ENCODE measurements around the gene IQCF5.
"Not testable (repeated sequence)": the region's sequence is repeated elsewhere in the genome, so short reads cannot be mapped to it uniquely, and the experiment has no call there.

IQCF5 gene

DNA sequence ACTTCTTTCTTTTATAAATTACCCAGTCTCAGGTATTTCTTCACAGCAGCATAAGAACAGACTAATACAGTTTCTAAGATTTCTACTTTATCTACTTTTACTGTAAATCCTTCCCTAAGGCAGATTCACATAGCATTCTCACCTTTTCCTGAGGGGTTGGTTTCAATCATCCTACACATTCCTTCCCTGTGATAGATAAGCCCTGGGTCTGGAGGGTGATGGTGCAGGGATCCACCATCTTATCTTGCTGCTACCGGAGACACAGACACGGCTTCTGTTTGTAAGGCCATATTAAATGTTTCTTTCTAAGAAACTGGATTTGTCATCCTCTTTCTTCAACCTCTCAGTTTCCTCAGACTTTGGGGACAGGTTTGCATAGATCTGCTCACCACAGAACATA lies 6.1 kb downstream of the IQCF5 start:
- no peak for DNase-seq (ENCODE audit: low read depth in 2 of 3, low spot score in 2 of 3)

DNA sequence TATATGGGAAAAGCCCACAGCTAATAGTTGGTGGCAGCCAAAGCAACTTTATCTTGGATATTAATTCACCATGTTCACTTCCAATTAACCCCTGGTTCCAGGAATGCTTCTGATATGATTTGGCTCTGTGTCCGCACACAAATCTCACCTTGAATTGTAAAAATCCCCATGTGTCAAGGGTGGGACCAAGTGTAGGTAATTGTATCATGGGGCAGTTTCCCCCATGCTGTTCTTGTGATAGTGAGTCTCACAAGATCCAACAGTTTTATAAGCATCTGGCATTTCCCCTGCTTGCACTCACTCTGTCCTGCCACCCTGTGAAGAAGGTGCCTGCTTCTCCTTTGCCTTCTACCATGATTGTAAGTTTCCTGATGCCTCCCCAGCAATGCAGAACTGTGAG lies 6.5 kb downstream of the IQCF5 start:
- not testable (repeated sequence) for DNase-seq (ENCODE audit: low read depth in 2 of 3, low spot score in 2 of 3)

DNA sequence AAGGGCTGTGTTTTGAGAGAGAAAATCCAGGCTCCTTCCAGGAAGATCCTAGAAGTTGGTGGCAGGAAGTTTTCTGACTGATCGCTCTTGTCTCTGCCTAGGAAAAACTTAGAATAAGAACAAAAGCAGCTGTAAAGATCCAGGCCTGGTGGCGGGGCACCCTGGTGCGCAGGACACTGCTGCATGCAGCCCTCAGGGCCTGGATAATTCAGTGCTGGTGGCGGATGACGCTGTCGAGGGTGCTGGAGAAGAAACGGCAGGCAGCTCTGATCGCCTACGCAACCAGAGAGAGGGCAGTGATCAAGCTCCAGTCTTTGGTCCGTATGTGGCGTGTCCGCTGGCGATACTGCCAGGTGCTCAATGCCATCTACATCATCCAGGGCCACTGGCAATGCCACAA lies 12.5 kb downstream of the IQCF5 start:
- no peak for DNase-seq (ENCODE audit: low read depth in 2 of 3, low spot score in 2 of 3)

DNA sequence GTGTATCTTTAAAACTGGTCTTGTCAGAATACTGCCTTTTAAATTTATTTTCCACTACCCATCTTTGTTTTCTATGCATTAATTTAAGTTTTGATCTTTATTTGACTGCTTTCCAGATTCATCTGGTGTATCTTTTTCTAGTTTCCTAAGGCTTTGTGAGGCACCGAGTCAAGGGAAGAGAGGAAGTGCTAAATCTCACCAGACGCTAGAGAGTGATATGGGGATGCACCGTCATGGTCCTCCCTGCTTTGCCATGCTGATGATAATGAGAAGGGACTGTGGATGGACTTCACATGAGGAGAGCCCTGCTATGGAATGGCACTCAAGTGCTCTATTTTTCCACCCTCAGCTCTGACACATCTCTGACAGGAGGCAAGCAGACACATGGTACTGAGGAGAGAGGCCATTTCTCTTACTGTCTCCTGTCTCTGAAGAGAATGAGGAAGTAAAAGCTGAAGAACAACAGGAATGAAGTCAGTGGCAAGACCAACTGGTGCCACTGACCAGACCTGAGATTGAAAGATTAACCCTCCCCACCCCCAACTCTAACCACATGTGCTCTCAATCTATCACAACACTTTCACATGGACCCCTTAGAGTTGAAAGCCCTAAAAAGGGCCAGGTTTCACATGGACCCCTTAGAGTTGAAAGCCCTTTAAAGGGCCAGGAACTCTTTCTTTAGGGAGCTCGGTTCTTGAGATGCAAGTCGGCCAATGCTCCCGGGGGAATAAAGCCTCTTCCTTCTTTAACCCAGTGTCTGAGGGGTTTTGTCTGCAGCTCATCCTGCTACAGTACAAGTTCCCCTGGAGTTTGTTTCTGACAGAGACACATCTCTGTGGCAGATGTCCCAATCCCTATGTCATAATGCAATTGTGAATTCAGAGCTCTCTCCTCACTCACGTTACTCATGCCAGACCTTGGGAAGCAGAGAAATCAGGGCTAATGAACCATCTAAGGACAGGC lies 14.4 kb downstream of the IQCF5 start, which contains the start of gene IQCF2:
IQCF2 (plus strand) TSS at position 913 of the 963 bp plus-strand sequence. CDS start 52 bp downstream, outside the sequence.
- no peak for DNase-seq (ENCODE audit: low read depth in 2 of 3, low spot score in 2 of 3)

DNA sequence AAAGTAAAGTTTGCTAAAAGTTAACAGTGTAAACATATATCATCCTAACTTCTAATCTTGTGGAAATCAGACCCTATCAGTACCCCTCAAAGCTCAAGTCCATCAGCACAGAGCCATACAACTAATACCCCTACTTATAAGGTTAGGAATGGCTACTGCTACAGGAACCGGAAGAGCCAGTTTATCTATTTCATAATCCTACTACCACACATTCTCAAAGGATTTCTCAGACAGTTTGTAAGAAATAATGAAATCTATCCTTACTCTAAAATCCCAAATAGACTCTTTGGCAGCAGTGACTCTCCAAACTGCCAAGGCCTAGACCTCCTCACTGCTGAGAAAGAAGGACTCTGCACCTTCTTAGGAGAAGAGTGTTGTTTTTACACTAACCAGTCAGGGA lies 20.0 kb downstream of the IQCF5 start:
- not testable (repeated sequence) for DNase-seq (ENCODE audit: low read depth in 2 of 3, low spot score in 2 of 3)

DNA sequence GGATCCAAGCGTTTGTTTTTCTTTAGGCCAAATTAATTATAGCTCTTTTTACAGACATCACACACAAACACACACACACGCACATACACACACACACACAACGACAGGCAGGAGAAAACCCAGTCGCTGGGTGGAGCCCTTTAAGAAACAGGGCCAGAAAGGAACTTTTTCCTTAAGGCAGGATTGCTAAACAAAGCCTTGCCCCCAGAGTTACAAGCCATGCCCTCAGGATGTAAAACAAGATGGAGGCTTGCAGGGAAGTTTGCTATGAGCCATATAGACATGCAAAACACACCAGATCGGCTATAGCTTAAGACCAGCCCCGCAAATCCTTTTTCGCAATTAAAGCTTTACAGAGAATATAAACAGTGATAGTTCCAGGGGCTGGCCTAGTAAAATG lies 30.3 kb downstream of the IQCF5 start:
- no peak for DNase-seq (ENCODE audit: low read depth in 2 of 3, low spot score in 2 of 3)

DNA sequence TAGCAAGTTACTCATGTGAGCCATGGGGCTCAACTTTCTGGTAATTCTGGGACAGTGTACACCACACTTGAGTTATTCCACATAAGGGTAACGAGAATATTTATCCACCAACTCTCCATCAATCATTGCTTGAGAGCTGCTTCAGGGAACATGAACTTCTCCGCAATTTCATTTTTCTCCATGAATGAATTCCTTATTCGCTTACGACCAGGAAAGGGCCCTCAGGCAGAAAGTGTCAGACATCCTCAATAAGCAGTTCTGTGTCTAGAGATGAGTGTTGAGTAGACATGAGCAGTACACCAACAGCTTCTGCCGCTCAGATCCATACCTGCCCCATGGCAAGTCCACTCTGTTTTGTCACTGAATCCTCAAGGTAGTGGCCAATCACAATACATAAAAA lies 38.8 kb downstream of the IQCF5 start:
- DNase-seq (ENCODE audit: low read depth in 2 of 3, low spot score in 2 of 3), result no peak

DNA sequence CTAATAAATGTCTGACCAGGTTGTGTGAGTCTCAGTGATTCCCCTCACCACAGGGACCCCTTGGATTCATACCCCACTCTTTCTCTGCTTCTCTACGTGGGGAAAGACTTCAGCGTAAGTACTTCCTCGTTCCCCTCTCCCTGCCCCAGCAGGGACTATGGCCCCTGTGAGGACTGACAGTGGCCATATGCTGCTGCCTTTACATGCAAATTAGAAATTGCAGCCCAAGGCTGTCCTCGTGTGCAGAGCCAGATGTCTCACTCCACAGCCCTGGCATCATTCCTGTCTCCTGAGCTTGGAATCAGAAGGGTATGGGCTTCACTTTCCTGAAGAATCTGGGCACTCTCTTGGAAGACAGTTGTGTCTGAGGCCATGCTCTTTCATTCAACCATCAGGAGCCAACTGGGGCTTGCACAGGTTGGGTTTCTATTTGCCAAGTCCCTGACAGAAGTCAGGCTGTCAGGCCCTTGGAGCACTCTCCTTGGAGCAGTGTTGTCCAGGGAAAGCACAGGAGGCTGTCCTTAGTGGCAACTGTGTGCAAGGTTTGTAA lies 44.5 kb downstream of the IQCF5 start:
- no peak for DNase-seq (ENCODE audit: low read depth in 2 of 3, low spot score in 2 of 3)

DNA sequence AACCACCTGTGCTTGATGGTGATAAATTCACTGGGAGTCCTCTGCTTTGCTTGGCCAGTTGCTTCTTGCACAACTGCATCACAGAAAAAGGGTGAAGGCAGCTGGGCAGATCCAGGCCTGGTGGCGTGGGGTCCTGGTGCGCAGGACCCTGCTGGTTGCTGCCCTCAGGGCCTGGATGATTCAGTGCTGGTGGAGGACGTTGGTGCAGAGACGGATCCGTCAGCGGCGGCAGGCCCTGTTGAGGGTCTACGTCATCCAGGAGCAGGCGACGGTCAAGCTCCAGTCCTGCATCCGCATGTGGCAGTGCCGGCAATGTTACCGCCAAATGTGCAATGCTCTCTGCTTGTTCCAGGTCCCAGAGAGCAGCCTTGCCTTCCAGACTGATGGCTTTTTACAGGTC lies 45.1 kb downstream of the IQCF5 start:
- DNase-seq (ENCODE audit: low read depth in 2 of 3, low spot score in 2 of 3), result no peak

DNA sequence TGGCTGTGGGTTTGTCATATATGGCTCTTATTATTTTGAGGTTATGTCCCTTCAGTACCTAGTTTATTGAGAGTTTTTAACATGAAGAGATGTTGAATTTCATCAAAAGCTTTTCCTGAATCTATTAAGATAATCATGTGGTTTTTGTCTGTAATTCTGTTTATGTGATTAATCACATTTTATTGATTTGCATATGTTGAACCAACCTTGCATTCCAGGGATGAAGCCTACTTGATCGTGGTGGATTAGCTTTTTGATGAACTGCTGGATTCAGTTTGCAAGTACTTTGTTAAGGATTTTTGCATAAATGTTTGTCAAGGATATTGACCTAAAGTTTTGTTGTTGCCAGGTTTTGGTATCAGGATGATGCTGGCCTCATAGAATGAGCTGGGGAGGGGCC lies 47.1 kb downstream of the IQCF5 start:
- DNase-seq (ENCODE audit: low read depth in 2 of 3, low spot score in 2 of 3), result no peak
